Measurements from ENCODE around the gene MYO1G.

- TF ChIP-seq ZFP30 (CRISPR knock-in tag; IDR thresholded peaks at IDR 0.05) = no peak
- TF ChIP-seq RARB (CRISPR knock-in tag; IDR thresholded peaks at IDR 0.05) = no peak
- TF ChIP-seq, protein P1, sequence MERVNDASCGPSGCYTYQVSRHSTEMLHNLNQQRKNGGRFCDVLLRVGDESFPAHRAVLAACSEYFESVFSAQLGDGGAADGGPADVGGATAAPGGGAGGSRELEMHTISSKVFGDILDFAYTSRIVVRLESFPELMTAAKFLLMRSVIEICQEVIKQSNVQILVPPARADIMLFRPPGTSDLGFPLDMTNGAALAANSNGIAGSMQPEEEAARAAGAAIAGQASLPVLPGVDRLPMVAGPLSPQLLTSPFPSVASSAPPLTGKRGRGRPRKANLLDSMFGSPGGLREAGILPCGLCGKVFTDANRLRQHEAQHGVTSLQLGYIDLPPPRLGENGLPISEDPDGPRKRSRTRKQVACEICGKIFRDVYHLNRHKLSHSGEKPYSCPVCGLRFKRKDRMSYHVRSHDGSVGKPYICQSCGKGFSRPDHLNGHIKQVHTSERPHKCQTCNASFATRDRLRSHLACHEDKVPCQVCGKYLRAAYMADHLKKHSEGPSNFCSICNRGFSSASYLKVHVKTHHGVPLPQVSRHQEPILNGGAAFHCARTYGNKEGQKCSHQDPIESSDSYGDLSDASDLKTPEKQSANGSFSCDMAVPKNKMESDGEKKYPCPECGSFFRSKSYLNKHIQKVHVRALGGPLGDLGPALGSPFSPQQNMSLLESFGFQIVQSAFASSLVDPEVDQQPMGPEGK (CRISPR knock-in tag; IDR thresholded peaks at IDR 0.05; ENCODE audit: borderline replicate concordance) = no peak
- TF ChIP-seq ZNF70 (CRISPR knock-in tag; IDR thresholded peaks at IDR 0.05) = no peak
- TF ChIP-seq ZFP3 (CRISPR knock-in tag; IDR thresholded peaks at IDR 0.05) = no peak
Observed at GRCh38 chr7:44985900-44986217, 7.0 kb upstream of the MYO1G start.

Data from SK-N-SH treated with all-trans-retinoic acid at 6 μM for 48 hours (cell line).